ENCODE results near the gene TRIM54. TPM values are rescaled to one million over a fixed set of nuclear protein-coding genes. Genes with fewer than 3 reads are reported as not detected.

Gene TRIM54
- under 1 TPM; 0.21 to 0.40 (median 0.22) TPM for total RNA-seq

GRCh38 chr2:27281855-27282559 is at the start of gene TRIM54:
Gene TRIM54 (plus strand): TSS chr2:27282429. CDS start chr2:27282732, 303 bp downstream.
- H3K4me1 Mint-ChIP-seq (ENCODE audit: low read depth), result peaks cover 1% of the 10 kb centered on the region
- DNase-seq (no peak), ATAC-seq (no peak)
- H3K4me3 Mint-ChIP-seq, result no peak within 1 kb of the TSS
- no peaks in the 10 kb centered on the region for H3K36me3 Mint-ChIP-seq (ENCODE audit: insufficient read depth)
- H3K9me3 Mint-ChIP-seq, result no peaks in the 10 kb centered on the region
- peaks cover 21% of the 10 kb centered on the region for H3K27me3 Mint-ChIP-seq (ENCODE audit: low read depth)

GRCh38 chr2:27233341-27233740 is 48.9 kb upstream of the TRIM54 start:
- peaks cover 53% of the 10 kb centered on the region for H3K36me3 Mint-ChIP-seq (ENCODE audit: insufficient read depth)

GRCh38 chr2:27236136-27236535 is 46.1 kb upstream of the TRIM54 start:
- Mint-ChIP-seq H3K36me3 (ENCODE audit: insufficient read depth) (peaks cover 72% of the 10 kb centered on the region), H3K27me3 (ENCODE audit: low read depth) (no peaks in the 10 kb centered on the region), H3K4me3 (no peak overlapping the region), H3K4me1 (ENCODE audit: low read depth) (no peaks in the 10 kb centered on the region), H3K9me3 (no peaks in the 10 kb centered on the region)
- DNase-seq (no peak), ATAC-seq (no peak)

More at GRCh38 chr2:27233341-27233740, 48.9 kb upstream of the TRIM54 start:
- DNase-seq (no peak), ATAC-seq (no peak)
- no peaks in the 10 kb centered on the region for H3K4me1 Mint-ChIP-seq (ENCODE audit: low read depth)
- no peaks in the 10 kb centered on the region for H3K27me3 Mint-ChIP-seq (ENCODE audit: low read depth)
- no peaks in the 10 kb centered on the region for H3K9me3 Mint-ChIP-seq
- no peak overlapping the region for H3K4me3 Mint-ChIP-seq

- H3K36me3 Mint-ChIP-seq (ENCODE audit: insufficient read depth), result peaks cover 72% of the 10 kb centered on the region
- no peaks in the 10 kb centered on the region for H3K4me1 Mint-ChIP-seq (ENCODE audit: low read depth)
- H3K9me3 Mint-ChIP-seq, result no peaks in the 10 kb centered on the region
- H3K27me3 Mint-ChIP-seq (ENCODE audit: low read depth), result no peaks in the 10 kb centered on the region
- ATAC-seq (no peak), DNase-seq (no peak)
- H3K4me3 Mint-ChIP-seq, result no peak overlapping the region
Observed at GRCh38 chr2:27236626-27237025, 45.6 kb upstream of the TRIM54 start.

- ATAC-seq (no peak), DNase-seq (no peak)
- Mint-ChIP-seq H3K4me3 (no peak overlapping the region), H3K4me1 (ENCODE audit: low read depth) (peaks cover 4% of the 10 kb centered on the region), H3K27me3 (ENCODE audit: low read depth) (no peaks in the 10 kb centered on the region), H3K9me3 (no peaks in the 10 kb centered on the region), H3K36me3 (ENCODE audit: insufficient read depth) (peaks cover 75% of the 10 kb centered on the region)
Observed at GRCh38 chr2:27237341-27237945, 44.8 kb upstream of the TRIM54 start.

- Mint-ChIP-seq H3K27me3 (ENCODE audit: low read depth) (no peaks in the 10 kb centered on the region), H3K9me3 (no peaks in the 10 kb centered on the region), H3K36me3 (ENCODE audit: insufficient read depth) (peaks cover 62% of the 10 kb centered on the region), H3K4me3 (no peak overlapping the region), H3K4me1 (ENCODE audit: low read depth) (peaks cover 4% of the 10 kb centered on the region)
- DNase-seq (no peak), ATAC-seq (no peak)
Observed at GRCh38 chr2:27238976-27239375, 43.3 kb upstream of the TRIM54 start.

- no peak for DNase-seq
- Mint-ChIP-seq H3K36me3 (ENCODE audit: insufficient read depth) (peaks cover 57% of the 10 kb centered on the region), H3K9me3 (no peaks in the 10 kb centered on the region), H3K4me1 (ENCODE audit: low read depth) (peaks cover 4% of the 10 kb centered on the region), H3K27me3 (ENCODE audit: low read depth) (no peaks in the 10 kb centered on the region), H3K4me3 (no peak overlapping the region)
- no peak for ATAC-seq
Observed at GRCh38 chr2:27240406-27240805, 41.8 kb upstream of the TRIM54 start.

GRCh38 chr2:27241761-27242613 is 40.2 kb upstream of the TRIM54 start:
- DNase-seq (no peak), ATAC-seq (no peak)
- Mint-ChIP-seq H3K4me3 (no peak overlapping the region), H3K27me3 (ENCODE audit: low read depth) (no peaks in the 10 kb centered on the region), H3K4me1 (ENCODE audit: low read depth) (peaks cover 4% of the 10 kb centered on the region), H3K36me3 (ENCODE audit: insufficient read depth) (peaks cover 47% of the 10 kb centered on the region), H3K9me3 (no peaks in the 10 kb centered on the region)

GRCh38 chr2:27242614-27242951 is 39.6 kb upstream of the TRIM54 start:
- Mint-ChIP-seq H3K4me3 (no peak overlapping the region), H3K4me1 (ENCODE audit: low read depth) (peaks cover 4% of the 10 kb centered on the region), H3K9me3 (no peaks in the 10 kb centered on the region), H3K36me3 (ENCODE audit: insufficient read depth) (peaks cover 42% of the 10 kb centered on the region), H3K27me3 (ENCODE audit: low read depth) (no peaks in the 10 kb centered on the region)
- DNase-seq (no peak), ATAC-seq (no peak)

- peaks cover 5% of the 10 kb centered on the region for H3K27me3 Mint-ChIP-seq (ENCODE audit: low read depth)
- no peak overlapping the region for H3K4me3 Mint-ChIP-seq
- peaks cover 4% of the 10 kb centered on the region for H3K4me1 Mint-ChIP-seq (ENCODE audit: low read depth)
- peaks cover 32% of the 10 kb centered on the region for H3K36me3 Mint-ChIP-seq (ENCODE audit: insufficient read depth)
- DNase-seq (no peak), ATAC-seq (no peak)
- no peaks in the 10 kb centered on the region for H3K9me3 Mint-ChIP-seq
Observed at GRCh38 chr2:27243391-27244130, 38.7 kb upstream of the TRIM54 start.

- Mint-ChIP-seq H3K36me3 (ENCODE audit: insufficient read depth) (peaks cover 22% of the 10 kb centered on the region), H3K27me3 (ENCODE audit: low read depth) (peaks cover 5% of the 10 kb centered on the region), H3K4me1 (ENCODE audit: low read depth) (peaks cover 4% of the 10 kb centered on the region), H3K9me3 (no peaks in the 10 kb centered on the region), H3K4me3 (no peak overlapping the region)
- no peak for ATAC-seq
- no peak for DNase-seq
Observed at GRCh38 chr2:27245116-27245515, 37.1 kb upstream of the TRIM54 start.

GRCh38 chr2:27245626-27246025 is 36.6 kb upstream of the TRIM54 start:
- Mint-ChIP-seq H3K4me1 (ENCODE audit: low read depth) (peaks cover 4% of the 10 kb centered on the region), H3K4me3 (no peak overlapping the region), H3K36me3 (ENCODE audit: insufficient read depth) (peaks cover 17% of the 10 kb centered on the region), H3K27me3 (ENCODE audit: low read depth) (peaks cover 6% of the 10 kb centered on the region), H3K9me3 (no peaks in the 10 kb centered on the region)
- ATAC-seq, result no peak
- DNase-seq, result no peak

GRCh38 chr2:27247893-27248292 is 34.3 kb upstream of the TRIM54 start:
- no peak for DNase-seq
- peaks cover 18% of the 10 kb centered on the region for H3K27me3 Mint-ChIP-seq (ENCODE audit: low read depth)
- H3K9me3 Mint-ChIP-seq, result no peaks in the 10 kb centered on the region
- peaks cover 3% of the 10 kb centered on the region for H3K36me3 Mint-ChIP-seq (ENCODE audit: insufficient read depth)
- H3K4me1 Mint-ChIP-seq (ENCODE audit: low read depth), result no peaks in the 10 kb centered on the region
- H3K4me3 Mint-ChIP-seq, result no peak overlapping the region
- no peak for ATAC-seq
